ENCODE results near the gene SENP1.

The SENP1 gene

GRCh38 chr12:48037267-48037915, 68.5 kb downstream of the SENP1 start:
- no peak for DNase-seq (ENCODE audit: low read depth in 1 of 2, low spot score in 1 of 2)

- no peak for DNase-seq (ENCODE audit: low read depth in 1 of 2, low spot score in 1 of 2)
These were observed 69.1 kb downstream of the SENP1 start for GRCh38 chr12:48036818-48037217.

GRCh38 chr12:48034835-48035805, 70.8 kb downstream of the SENP1 start:
- no peak for DNase-seq (ENCODE audit: low read depth in 1 of 2, low spot score in 1 of 2)

- DNase-seq (ENCODE audit: low read depth in 1 of 2, low spot score in 1 of 2) = no peak
These were observed 72.4 kb downstream of the SENP1 start for GRCh38 chr12:48033451-48033850.

GRCh38 chr12:48032597-48032996, 73.3 kb downstream of the SENP1 start:
- DNase-seq (ENCODE audit: low read depth in 1 of 2, low spot score in 1 of 2) = no peak

GRCh38 chr12:48031135-48031960, 74.5 kb downstream of the SENP1 start:
- no peak for DNase-seq (ENCODE audit: low read depth in 1 of 2, low spot score in 1 of 2)

GRCh38 chr12:48030173-48030650, 75.7 kb downstream of the SENP1 start:
- DNase-seq (ENCODE audit: low read depth in 1 of 2, low spot score in 1 of 2) = no peak

- DNase-seq (ENCODE audit: low read depth in 1 of 2, low spot score in 1 of 2) = no peak
These were observed 76.2 kb downstream of the SENP1 start for GRCh38 chr12:48029491-48030172.

GRCh38 chr12:48028541-48029431, 77.1 kb downstream of the SENP1 start:
- DNase-seq (ENCODE audit: low read depth in 1 of 2, low spot score in 1 of 2) = no peak

GRCh38 chr12:48027183-48028002, 78.5 kb downstream of the SENP1 start:
- no peak for DNase-seq (ENCODE audit: low read depth in 1 of 2, low spot score in 1 of 2)

GRCh38 chr12:48026060-48026827, 79.6 kb downstream of the SENP1 start:
- DNase-seq (ENCODE audit: low read depth in 1 of 2, low spot score in 1 of 2) = no peak

- no peak for DNase-seq (ENCODE audit: low read depth in 1 of 2, low spot score in 1 of 2)
These were observed 80.6 kb downstream of the SENP1 start for GRCh38 chr12:48025281-48025680.

GRCh38 chr12:48024735-48025134, 81.1 kb downstream of the SENP1 start:
- no peak for DNase-seq (ENCODE audit: low read depth in 1 of 2, low spot score in 1 of 2)

- no peak for DNase-seq (ENCODE audit: low read depth in 1 of 2, low spot score in 1 of 2)
These were observed 82.5 kb downstream of the SENP1 start for GRCh38 chr12:48023386-48023785.

GRCh38 chr12:48022676-48023385, 83.0 kb downstream of the SENP1 start:
- DNase-seq (ENCODE audit: low read depth in 1 of 2, low spot score in 1 of 2) = no peak

- no peak for DNase-seq (ENCODE audit: low read depth in 1 of 2, low spot score in 1 of 2)
These were observed 83.7 kb downstream of the SENP1 start for GRCh38 chr12:48022180-48022521.

GRCh38 chr12:48021485-48022179, 84.2 kb downstream of the SENP1 start:
- no peak for DNase-seq (ENCODE audit: low read depth in 1 of 2, low spot score in 1 of 2)

All from activated T-helper 1 cell treated with anti-CD3 and anti-CD28 coated beads, Interleukin-2, amount 50 U/mL, for 16 hours (primary cell).